Gastrocnemius medialis (tissue), 4 donors: ENCODE data around the gene IL17RE. TPM values are rescaled to one million over a fixed set of nuclear protein-coding genes. Genes with fewer than 3 reads are reported as not detected.

Experiments
- ATAC-seq, 2 donors: fragments of 150-250 bp; one replicate each; pipeline ENCODE4 v1.9.1; 2016
- DNase-seq, 2 donors: peaks; one replicate each; pipeline ENCODE4 v3.0.0-alpha.2; 2019
- H3K27ac ChIP-seq, 4 donors: fragments of 200-600 bp; sonication (generic); 1 replicate in 1 of 4; 2 replicates in 3 of 4; pipeline ENCODE4 v1.5.1; 2016 to 2018; ENCODE audit warnings: mild to moderate bottlenecking in 2 of 4, moderate library complexity in 1 of 4
- H3K27me3 ChIP-seq, 3 donors: fragments of 200-600 bp; sonication (generic) in 2 of 3; 1 replicate in 1 of 3; 2 replicates in 2 of 3; pipeline versions ENCODE4 v1.5.1 to v1.6.0; 2016 to 2019; ENCODE audit warnings: mild to moderate bottlenecking in 1 of 3, moderate library complexity in 1 of 3
- H3K36me3 ChIP-seq, 2 donors: fragments of 200-600 bp; sonication (generic) in 1 of 2; one replicate each; pipeline ENCODE4 v1.5.1; 2017 to 2018
- H3K4me1 ChIP-seq, 2 donors: fragments of 200-600 bp; sonication (generic) in 1 of 2; one replicate each; pipeline ENCODE4 v1.5.1; 2016 to 2017; ENCODE audit warnings: mild to moderate bottlenecking in 2 of 2
- H3K4me3 ChIP-seq, 4 donors: fragments of 200-600 bp; sonication (generic) in 3 of 4; 1 replicate in 1 of 4; 2 replicates in 3 of 4; pipeline ENCODE4 v1.5.1; 2016 to 2019; ENCODE audit warnings: mild to moderate bottlenecking in 2 of 4
- H3K9me3 ChIP-seq, 3 donors: fragments of 200-600 bp; sonication (generic) in 2 of 3; 1 replicate in 1 of 3; 2 replicates in 2 of 3; pipeline ENCODE4 v1.5.1; 2016 to 2019
- CTCF ChIP-seq, 5 experiments: fragments of 450-650 bp in 3 of 5; fragments of 200-600 bp in 2 of 5; sonication (generic) in 2 of 5; IDR thresholded peaks in 4 of 5; conservative IDR thresholded peaks in 1 of 5; 1 replicate in 4 of 5; 2 replicates in 1 of 5; pipeline ENCODE4 v1.5.1; 2016 to 2019; ENCODE audit warnings: antibody characterized with exemption in 5 of 5, mild to moderate bottlenecking in 3 of 5, moderate library complexity in 3 of 5
- POLR2A ChIP-seq, 2 donors: fragments of 450-650 bp; IDR thresholded peaks; one replicate each; pipeline ENCODE4 v1.6.1; 2017; ENCODE audit warnings: antibody characterized with exemption in 2 of 2, mild to moderate bottlenecking in 2 of 2, moderate library complexity in 2 of 2
- in situ Hi-C, 4 donors: fragments of 200-750 bp; cut with MboI; loops; one replicate each; pipeline versions ENCODE4 v1.15.0 to v1.8.0; 2017; ENCODE audit warnings: low sequenced_read_pairs in 4 of 4
- intact Hi-C: fragments of 100-400 bp; cut with DNase I; formaldehyde crosslinking; loops from one replicate; pipeline ENCODE4 v1.15.1; 2023; ENCODE audit warnings: low total_unique reads
- total RNA-seq, 4 donors: library from RNA; depleted of rRNA; stranded (reverse); fragments of >200 nt; gene quantifications; one replicate each; pipeline versions ENCODE4 v1.1.0 to v1.2.3, GENCODE V29; 2016

The IL17RE gene
- total RNA-seq, 4 donors from 2014 or later = 0.20 to 1.5 (median 0.64) TPM; not detected in 1

DNA sequence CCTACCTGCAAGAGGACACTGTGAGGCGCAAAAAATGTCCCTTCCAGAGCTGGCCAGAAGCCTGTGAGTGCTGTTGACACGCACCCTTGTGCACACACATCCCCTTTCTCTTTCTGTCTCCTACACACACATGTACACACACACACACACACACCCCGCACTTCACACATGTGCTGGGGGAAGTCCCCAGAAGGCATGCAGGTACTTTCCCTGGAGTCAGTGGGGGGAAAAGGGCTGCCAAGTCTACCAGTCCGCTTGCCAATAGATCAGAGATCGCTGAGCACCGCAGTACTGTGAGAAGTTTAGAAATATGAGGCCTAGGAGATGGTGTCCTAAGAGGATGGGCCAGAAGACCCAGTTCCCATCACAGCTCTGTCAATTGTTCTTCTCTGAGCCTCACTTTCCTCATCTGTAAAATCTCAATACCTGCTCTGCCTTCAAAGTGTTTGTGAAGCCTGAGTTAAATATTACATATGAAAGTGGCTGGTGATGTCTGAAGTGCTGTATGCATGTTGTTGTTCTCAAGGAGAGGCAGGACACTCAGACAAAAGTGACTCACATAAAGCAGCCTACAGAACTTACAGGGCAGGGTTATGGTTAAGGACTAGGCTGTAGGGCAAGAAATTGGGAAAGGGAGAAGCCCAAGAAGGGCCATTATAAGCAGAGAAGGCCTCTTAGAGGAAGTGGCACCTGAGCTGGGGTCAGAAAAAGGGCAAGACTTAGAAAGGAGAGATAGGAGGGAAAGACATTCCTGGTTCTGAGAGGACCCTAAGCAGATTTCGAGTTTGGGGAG, 6.8 kb downstream of the IL17RE start:
- no peak for DNase-seq
- intact Hi-C loops = no loop called here
- in situ Hi-C loops = no loop called here
- Histone ChIP-seq H3K27ac (no peak overlapping the region), H3K4me3 (no peak overlapping the region), H3K9me3 (no peaks in the 10 kb centered on the region), H3K36me3 (no peaks in the 10 kb centered on the region), H3K27me3 (no peaks in the 10 kb centered on the region), H3K4me1 (no peaks in the 10 kb centered on the region)
- no peak for ATAC-seq
- TF ChIP-seq POLR2A (IDR thresholded peaks at IDR 0.05) (no peak), CTCF (IDR thresholded peaks at IDR 0.05 in 4 of 5, conservative IDR thresholded peaks at IDR 0.05 in 1 of 5) (no peak)

DNA sequence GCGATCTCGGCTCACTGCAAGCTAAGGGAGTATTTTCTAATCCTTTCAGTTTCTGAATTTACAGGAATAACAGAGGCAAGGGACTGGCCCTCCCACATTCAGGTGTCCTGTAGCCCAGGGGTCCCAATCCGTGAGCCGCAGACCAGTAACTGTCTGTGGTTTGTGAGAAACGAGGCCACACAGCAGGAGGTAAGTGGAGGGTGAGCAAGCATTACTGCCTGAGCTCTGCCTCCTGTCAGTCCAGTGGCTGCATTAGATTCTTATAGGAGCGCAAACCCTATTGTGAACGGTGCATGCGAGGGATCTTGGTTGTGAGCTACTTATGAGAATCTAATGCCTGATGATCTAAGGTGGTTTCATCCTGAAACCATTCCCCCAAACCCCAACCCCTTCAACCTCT, 9.2 kb downstream of the IL17RE start:
- no peak for DNase-seq
- Histone ChIP-seq H3K4me1 (peaks cover 5 to 15% of the 10 kb centered on the region in 2 donors), H3K27ac (no peak overlapping the region), H3K27me3 (no peaks in the 10 kb centered on the region), H3K9me3 (no peaks in the 10 kb centered on the region), H3K36me3 (no peaks in the 10 kb centered on the region), H3K4me3 (no peak overlapping the region)
- in situ Hi-C loops (no loop called here), intact Hi-C loops (no loop called here)
- TF ChIP-seq CTCF (IDR thresholded peaks at IDR 0.05 in 4 of 5, conservative IDR thresholded peaks at IDR 0.05 in 1 of 5) (no peak), POLR2A (IDR thresholded peaks at IDR 0.05) (no peak)
- ATAC-seq = no peak

- no peaks in the 10 kb centered on the region for H3K27me3 ChIP-seq
- no peak overlapping the region for H3K4me3 ChIP-seq
- H3K9me3 ChIP-seq = no peaks in the 10 kb centered on the region
- intact Hi-C loops = no loop called here
- in situ Hi-C loops = no loop called here
- no peak overlapping the region for H3K27ac ChIP-seq
- no peak for DNase-seq
- TF ChIP-seq CTCF (IDR thresholded peaks at IDR 0.05 in 4 of 5, conservative IDR thresholded peaks at IDR 0.05 in 1 of 5) = no peak
- TF ChIP-seq POLR2A (IDR thresholded peaks at IDR 0.05) = no peak
- H3K4me1 ChIP-seq = peaks cover 8 to 20% of the 10 kb centered on the region in 2 donors
- H3K36me3 ChIP-seq = no peaks in the 10 kb centered on the region
- ATAC-seq = no peak
These were observed 9.8 kb downstream of the IL17RE start for GRCh38 chr3:9912294-9912935.

- in situ Hi-C loops (no loop called here), intact Hi-C loops (no loop called here)
- H3K9me3 ChIP-seq = no peaks in the 10 kb centered on the region
- no peak overlapping the region for H3K4me3 ChIP-seq
- TF ChIP-seq CTCF (IDR thresholded peaks at IDR 0.05 in 4 of 5, conservative IDR thresholded peaks at IDR 0.05 in 1 of 5) = no peak
- TF ChIP-seq POLR2A (IDR thresholded peaks at IDR 0.05) = no peak
- ATAC-seq = no peak
- H3K36me3 ChIP-seq = no peaks in the 10 kb centered on the region
- no peak for DNase-seq
- no peaks in the 10 kb centered on the region for H3K27me3 ChIP-seq
- H3K4me1 ChIP-seq = peaks cover 17 to 30% of the 10 kb centered on the region in 2 donors
- no peak overlapping the region for H3K27ac ChIP-seq
These were observed 11.0 kb downstream of the IL17RE start for GRCh38 chr3:9913601-9914000.
